Measurements from ENCODE around the gene YAP1. TPM values are rescaled to one million over a fixed set of nuclear protein-coding genes. Genes with fewer than 3 reads are reported as not detected.

Gene YAP1
- polyA plus RNA-seq, 2 of the 4 experiments (the other 2 are of a cell fraction): 40.4 to 48.0 TPM

DNA sequence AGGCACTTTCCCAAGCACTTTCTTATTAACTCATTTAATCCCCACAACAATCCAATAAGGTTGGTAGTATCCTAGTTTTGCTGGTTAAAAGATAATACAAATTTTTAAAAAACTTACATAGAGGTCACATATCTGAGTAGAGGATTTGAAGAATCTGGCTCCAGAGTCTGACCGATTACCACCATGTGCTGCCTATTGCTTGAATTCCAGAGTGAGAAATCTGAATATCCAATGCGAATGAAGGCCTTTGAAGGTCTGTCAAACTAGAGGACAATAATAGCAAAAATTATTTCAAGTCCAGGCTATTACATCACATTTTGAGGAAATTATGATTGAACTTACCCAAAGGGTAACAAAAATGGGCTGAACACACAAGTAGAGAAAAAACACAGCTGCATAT lies 129.2 kb downstream of the YAP1 start:
- WGBS (ENCODE audit: missing lambda C conversion rate): 94% methylated on average over 2 of the region's 2 CpGs
- ChIA-PET POLR2A (interaction anchor here (0.6 kb wide), 1 partner anchor 30 kb away, joined by 3 read pairs; no protein-coding TSS in a partner anchor), CTCF (no interaction called here)
- Histone ChIP-seq H3K4me3 (no peak overlapping the region), H3K9me3 (no peaks in the 10 kb centered on the region), H3K4me2 (no peak overlapping the region), H3K27ac (no peak overlapping the region), H3K4me1 (peaks cover 8% of the 10 kb centered on the region)
- no peak for DNase-seq (ENCODE audit: low read depth in 1 of 2, low spot score in 1 of 2)
- no peak for FAIRE-seq
- no peak for ATAC-seq
- TF ChIP-seq JUN (IDR thresholded peaks at IDR 0.05) (no peak), HDAC2 (IDR thresholded peaks at IDR 0.05) (no peak), SMC3 (IDR thresholded peaks at IDR 0.05) (no peak), RCOR1 (IDR thresholded peaks at IDR 0.05; ENCODE audit: low read depth, low read length) (no peak), MAZ (IDR thresholded peaks at IDR 0.05; ENCODE audit: borderline replicate concordance, low read depth, low read length) (no peak), KDM1A (IDR thresholded peaks at IDR 0.05; ENCODE audit: low read depth) (no peak), REST (IDR thresholded peaks at IDR 0.05) (no peak), KDM5A (IDR thresholded peaks at IDR 0.05) (no peak), CHD2 (IDR thresholded peaks at IDR 0.05; ENCODE audit: low read length, partially characterized antibody) (no peak), ELK1 (IDR thresholded peaks at IDR 0.05; ENCODE audit: low read depth, low read length) (no peak), JUNB (IDR thresholded peaks at IDR 0.05) (no peak), POLR2A (IDR thresholded peaks at IDR 0.05; ENCODE audit: low read length) (no peak), HOXB13 (CRISPR knock-in tag; IDR thresholded peaks at IDR 0.05; ENCODE audit: low read depth) (no peak), GATA3 (IDR thresholded peaks at IDR 0.05; ENCODE audit: borderline replicate concordance) (no peak)
- TF ChIP-seq, protein P1, sequence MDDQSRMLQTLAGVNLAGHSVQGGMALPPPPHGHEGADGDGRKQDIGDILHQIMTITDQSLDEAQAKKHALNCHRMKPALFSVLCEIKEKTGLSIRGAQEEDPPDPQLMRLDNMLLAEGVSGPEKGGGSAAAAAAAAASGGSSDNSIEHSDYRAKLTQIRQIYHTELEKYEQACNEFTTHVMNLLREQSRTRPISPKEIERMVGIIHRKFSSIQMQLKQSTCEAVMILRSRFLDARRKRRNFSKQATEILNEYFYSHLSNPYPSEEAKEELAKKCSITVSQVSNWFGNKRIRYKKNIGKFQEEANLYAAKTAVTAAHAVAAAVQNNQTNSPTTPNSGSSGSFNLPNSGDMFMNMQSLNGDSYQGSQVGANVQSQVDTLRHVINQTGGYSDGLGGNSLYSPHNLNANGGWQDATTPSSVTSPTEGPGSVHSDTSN (IDR thresholded peaks at IDR 0.05): no peak

GRCh38 chr11:102239911-102240310 lies 129.7 kb downstream of the YAP1 start:
- WGBS (ENCODE audit: missing lambda C conversion rate): 94% methylated on average over 6 of the region's 6 CpGs
- H3K9me3 ChIP-seq: no peaks in the 10 kb centered on the region
- ATAC-seq: no peak
- no peak for FAIRE-seq
- H3K4me3 ChIP-seq: no peak overlapping the region
- H3K4me1 ChIP-seq: peaks cover 12% of the 10 kb centered on the region
- POLR2A ChIA-PET: interaction anchor here (0.6 kb wide), 1 partner anchor 29 kb away, joined by 3 read pairs; no protein-coding TSS in a partner anchor
- TF ChIP-seq TP53 (CRISPR knock-in tag; IDR thresholded peaks at IDR 0.05) (no peak), TFCP2L1 (CRISPR knock-in tag; IDR thresholded peaks at IDR 0.05) (no peak), MAZ (IDR thresholded peaks at IDR 0.05; ENCODE audit: borderline replicate concordance, low read depth, low read length) (no peak), CHD4 (IDR thresholded peaks at IDR 0.05; ENCODE audit: borderline replicate concordance) (no peak), FOSL2 (IDR thresholded peaks at IDR 0.05) (no peak), FOSL2 (CRISPR knock-in tag; IDR thresholded peaks at IDR 0.05) (no peak), EP300 (IDR thresholded peaks at IDR 0.05) (no peak), NFE2L2 (conservative IDR thresholded peaks at IDR 0.05; ENCODE audit: low read length) (no peak), HOXB13 (CRISPR knock-in tag; IDR thresholded peaks at IDR 0.05; ENCODE audit: low read depth) (no peak), RCOR1 (IDR thresholded peaks at IDR 0.05; ENCODE audit: low read depth, low read length) (no peak), REST (IDR thresholded peaks at IDR 0.05) (no peak), JUNB (IDR thresholded peaks at IDR 0.05) (no peak), ZSCAN20 (CRISPR knock-in tag; IDR thresholded peaks at IDR 0.05) (no peak)
- H3K4me2 ChIP-seq: no peak overlapping the region
- DNase-seq (ENCODE audit: low read depth in 1 of 2, low spot score in 1 of 2): no peak
- H3K27ac ChIP-seq: no peak overlapping the region
- CTCF ChIA-PET: no interaction called here
